Measurements from ENCODE around the gene KCNA5.

DNA sequence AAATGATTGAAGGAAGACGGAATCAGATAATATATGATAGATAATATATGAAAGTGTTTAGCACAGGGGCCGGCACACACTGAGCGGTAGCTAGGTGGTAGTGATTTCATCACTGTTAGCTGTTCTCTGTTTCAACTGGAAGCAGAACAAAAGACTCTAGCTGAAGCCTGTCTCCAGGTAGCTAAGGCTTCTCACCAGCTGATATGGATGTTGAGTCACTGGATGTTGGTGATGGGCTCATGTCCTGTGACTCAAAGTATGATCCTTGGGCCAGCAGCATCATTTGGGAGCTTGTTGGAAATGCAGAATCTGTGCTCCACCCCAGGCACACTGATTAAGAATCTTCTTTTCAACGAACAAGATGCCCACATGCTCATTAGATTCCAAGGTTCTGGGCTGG lies 21.7 kb upstream of the KCNA5 start:
- TF ChIP-seq CTCF (IDR thresholded peaks at IDR 0.05): no peak
- no peak for TF ChIP-seq EP300 (IDR thresholded peaks at IDR 0.05)
- TF ChIP-seq POLR2AphosphoS5 (IDR thresholded peaks at IDR 0.05): no peak
- no peak for TF ChIP-seq POLR2A (IDR thresholded peaks at IDR 0.05)
